GM19468 (cell line): ENCODE measurements around the gene TMEM271.

Source experiments
- ATAC-seq: cut with Tn5 transposase; IDR thresholded peaks from one replicate; pipeline ENCODE4 v1.9.1; 2021; ENCODE audit warnings: mild to moderate bottlenecking, moderate library complexity, moderate number of reproducible peaks; ENCODE audit not compliant: unreplicated experiment; ENCODE audit errors: extremely low read depth

The TMEM271 gene

DNA sequence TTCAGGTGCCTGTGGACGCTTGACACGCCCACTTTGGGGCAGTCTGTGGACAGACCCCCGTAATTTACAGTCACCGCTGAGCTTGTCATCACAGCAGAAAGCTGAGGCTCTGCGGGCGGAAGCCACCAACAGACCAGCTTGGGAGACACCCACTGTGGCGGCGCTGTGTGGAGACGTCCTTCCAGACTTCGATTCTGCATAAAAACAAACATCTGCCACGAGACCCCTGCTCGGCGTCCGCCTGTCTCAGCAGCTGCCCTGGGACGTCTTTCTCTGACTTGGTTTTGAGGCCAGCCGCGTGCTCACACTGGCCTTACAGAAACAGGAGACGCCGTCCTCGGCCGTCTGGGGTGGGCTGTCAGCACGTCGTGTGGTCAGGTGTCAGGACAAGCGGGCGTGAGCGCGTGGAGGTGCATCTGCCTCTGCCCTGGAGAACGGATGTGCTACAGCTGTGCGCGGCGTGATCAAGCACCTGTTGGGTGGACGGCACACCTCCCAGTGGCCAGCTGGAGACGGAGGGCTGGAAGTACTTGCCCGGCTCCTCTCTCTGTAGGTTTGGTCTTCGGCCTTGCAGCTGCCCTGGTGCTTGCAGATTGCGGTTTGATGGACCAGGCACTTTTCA, 39.6 kb downstream of the TMEM271 start:
- no peak for ATAC-seq

DNA sequence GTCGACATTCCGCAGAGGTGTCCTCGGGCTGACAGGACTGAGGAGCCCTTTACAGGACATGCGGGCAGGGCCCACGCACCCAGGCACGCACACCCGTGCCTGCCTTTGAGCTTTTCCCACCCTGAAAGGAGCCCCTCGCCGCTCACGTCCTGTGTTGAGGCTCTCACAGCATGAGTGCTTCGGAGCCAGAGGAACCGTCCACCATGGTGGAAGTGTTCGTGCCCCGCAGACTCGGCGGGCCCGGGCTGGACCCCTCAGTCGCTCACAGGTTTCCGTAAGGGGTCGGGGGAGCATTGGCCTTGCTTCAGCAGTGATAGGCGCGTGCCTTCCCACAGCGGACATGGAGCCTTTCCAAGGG, 40.2 kb downstream of the TMEM271 start:
- ATAC-seq = no peak

DNA sequence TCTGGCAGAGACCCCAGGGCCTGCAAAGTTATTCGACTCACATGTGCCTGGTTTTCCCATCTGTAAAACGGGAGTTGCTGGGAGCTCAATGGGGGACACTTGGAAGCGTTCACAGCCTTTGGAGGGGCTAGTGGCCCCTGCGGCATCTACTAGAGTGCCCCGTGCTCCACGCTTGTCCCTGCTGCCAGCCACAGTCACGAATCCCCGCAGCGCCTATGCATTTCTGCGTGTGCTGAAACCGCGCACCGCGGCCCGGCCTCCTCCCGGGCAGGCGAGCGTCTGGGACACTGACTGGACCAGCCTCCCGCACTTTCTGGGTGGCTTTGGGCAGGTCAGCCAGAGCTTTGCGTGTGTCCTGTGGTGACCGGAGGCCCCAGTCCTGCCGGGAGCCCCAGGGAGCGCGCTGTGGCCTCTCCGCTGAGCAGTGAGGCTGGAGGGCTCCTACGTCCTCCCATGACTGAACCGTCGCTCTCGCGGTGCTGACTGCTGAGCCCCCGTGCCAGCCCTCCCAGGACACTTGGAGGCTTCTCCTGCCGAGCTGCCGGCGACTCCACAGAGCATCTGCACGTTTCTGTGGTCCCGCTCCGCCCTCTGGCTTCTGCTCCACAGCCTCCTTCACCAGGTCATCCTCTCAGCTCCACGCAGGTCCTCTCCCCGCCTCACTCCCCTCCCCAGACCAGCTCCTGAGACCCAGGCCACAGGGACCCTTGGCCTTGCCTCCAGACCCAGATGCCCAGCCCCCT, 40.7 kb downstream of the TMEM271 start:
- ATAC-seq = no peak

GRCh38 chr4:534576-535151, 41.4 kb downstream of the TMEM271 start:
- no peak for ATAC-seq

DNA sequence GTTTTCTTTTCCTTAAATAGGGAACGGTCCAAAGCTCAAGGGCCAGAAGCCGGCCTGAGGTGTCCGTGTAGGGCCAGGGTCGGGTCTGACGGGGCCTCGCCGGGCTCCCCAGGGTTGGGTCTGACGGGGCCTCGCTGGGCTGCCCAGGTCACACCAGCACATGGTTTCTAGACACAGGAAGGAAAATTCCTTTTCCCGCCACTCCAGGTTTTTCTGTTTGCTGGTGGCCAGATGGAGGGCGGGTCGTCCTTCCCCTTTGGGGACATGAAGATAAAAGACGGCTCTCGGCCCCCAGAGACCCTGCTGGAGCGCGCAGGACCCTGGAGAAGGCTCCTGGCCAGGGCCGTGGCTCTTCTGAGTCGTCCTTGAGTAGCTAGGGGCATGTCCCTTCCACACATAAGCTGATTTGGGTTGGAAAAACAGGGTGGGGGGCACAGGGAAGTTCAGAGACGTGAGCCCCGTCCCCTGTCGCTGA, 42.0 kb downstream of the TMEM271 start:
- ATAC-seq = no peak

DNA sequence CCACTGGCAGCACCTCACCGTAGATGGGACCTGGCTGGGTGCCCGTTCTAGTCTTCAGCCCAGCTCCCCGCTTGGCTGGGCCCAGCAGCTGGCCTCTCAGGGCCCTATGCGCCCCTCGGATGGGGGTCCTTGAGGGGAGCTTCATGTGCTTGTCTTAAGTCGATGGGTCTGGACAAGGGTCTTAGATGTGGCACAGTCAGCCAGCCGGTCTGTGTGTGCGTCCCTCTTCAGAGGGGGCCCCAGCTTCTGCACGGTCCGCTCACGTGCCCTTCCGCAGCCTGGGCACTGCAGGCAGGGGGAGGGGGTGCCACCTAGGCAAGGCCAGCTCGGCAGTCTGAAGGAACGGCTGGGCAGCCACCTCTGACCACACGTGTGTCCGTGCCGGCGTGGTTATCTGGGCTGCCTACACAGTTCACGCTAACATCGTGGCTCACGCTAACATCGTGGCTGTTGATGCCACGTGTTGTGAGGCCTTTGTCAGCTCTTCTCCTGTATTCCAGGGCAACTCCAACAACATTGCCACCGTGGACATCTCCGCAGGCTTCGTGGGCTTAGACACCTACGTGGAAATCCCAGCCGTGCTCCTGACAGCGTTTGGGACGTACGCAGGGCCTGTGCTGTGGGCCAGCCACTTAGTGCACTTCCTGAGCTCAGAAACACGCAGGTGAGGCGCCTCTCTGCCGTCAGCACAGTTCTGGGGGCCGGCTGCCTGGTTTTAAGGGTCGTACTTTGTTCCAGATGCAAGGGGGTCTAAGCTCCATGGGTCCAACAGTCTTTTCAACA, 42.6 kb downstream of the TMEM271 start:
- ATAC-seq = no peak

- ATAC-seq = no peak
Observed at GRCh38 chr4:532588-533317, 43.3 kb downstream of the TMEM271 start.

DNA sequence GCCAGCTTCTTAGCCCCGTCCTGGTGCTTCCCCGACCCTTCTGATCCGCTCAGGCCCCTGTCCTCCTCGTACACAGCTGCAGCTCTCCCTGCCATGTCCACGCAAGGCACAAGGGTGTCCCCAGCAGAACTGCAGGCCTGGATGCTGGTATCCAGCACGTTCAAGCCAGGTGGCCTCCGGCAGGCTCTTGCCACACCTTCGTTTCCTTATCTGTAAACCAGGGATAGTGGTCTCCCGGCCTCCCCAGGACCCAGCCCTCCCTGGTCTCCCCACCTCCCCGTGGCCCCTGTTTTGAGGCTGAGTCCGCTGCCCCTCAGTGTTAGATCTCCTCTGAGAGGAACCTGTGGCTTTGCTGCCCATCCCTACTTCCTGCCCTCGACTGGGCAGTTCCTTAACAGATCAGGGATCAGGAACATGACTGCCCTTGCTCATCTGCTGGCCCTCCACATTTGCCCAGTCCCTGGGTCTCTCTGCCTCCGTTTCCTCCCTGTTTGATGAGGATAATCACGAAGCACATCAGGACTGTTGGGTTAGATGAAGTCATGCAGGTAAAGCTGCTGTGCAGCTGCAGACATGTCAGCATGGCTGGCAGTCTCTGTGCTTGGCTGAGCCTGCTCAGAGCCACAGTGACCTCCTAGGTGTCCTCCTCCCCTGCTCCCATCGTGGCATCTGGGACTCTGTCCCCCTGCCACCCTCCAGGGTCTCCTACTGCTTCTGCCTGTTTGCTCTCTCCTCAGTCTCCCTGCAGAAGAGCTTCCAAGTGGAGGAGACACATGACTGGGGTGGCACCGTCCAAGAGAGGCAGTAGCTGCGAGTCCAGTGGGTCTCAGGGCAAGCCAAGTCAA, 44.2 kb downstream of the TMEM271 start:
- no peak for ATAC-seq

DNA sequence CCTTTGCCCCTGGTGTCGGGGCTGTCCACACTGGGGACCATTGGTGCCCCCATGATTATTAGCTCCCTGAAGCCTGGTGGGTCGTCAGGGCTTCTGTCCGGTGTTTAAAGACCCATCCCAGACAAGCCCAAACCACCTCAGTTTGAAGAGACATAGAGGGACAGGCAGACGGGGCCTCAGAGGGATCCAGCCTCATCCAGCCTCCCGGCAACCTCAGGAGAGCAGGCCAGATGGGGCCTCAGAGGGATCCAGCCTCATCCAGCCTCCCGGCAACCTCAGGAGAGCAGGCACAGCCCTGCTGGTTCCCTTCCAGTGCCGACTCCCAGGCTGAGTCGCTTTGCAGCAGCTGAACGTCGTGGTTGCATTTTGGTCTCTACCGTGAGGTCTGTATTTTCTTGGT, 45.0 kb downstream of the TMEM271 start:
- ATAC-seq = no peak

- ATAC-seq = no peak
Observed at GRCh38 chr4:530017-530781, 45.9 kb downstream of the TMEM271 start.

DNA sequence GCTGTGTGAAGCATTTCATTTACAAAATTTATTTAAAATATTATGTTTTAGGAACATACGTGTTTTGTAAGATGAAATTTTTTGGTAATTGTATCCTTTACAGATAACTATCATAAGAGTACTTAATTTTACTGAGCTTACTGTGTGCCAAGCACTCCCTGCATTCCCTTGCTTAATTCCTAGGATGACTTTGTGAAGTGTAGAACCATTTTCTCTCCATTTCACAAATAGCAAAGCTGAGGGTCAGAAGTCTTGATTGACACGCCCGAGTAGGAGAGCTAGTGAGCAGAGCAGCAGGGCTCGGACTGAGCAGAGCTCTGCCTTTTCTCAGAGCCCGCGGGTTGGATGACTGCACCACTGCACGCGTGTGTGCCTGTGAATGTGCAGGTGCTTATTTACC, 46.5 kb downstream of the TMEM271 start:
- ATAC-seq = no peak

DNA sequence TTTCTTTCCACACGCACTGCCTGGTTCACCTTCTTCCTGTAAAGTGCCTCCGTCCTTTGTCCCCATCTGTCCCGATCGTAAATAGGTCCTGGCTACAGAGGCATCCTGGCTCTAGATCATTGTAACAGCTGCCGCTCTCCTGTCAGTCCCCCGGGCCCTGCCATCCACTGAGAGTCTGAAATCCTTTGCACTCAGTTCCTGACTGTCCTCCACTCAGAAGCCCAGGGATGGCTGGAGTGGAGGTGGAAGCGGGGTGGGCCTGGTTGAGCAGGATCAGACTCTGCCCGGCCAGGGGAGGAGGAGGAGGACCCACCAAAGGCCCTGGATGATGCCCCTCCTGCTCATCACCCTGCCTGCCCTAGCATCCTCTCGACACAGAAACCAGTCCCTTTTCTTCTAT, 47.3 kb downstream of the TMEM271 start:
- no peak for ATAC-seq

- no peak for ATAC-seq
Observed at GRCh38 chr4:528296-528695, 47.8 kb downstream of the TMEM271 start.

DNA sequence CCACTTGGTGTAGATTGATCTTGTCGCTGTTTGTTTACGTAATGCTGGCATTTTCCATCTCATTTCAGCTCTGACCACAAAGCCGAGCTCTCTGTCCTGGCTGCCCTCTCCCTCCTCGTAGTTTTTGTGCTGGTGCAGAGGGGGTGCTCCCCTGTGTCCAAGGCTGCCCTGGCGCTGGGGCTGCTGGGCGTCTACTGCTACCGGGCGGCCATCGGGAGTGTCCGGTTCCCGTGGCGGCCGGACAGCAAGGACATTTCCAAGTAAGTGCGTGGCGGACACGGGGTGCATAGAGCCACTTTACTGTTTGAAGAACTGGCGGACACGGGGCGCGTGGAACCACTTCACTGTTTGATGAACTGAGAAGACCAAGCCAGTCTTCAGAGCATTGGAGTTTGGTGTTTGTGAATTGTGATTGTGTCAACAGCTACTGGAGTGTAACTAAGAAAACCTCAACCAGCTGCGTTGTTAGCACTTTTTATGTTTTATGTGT, 49.1 kb downstream of the TMEM271 start:
- no peak for ATAC-seq

DNA sequence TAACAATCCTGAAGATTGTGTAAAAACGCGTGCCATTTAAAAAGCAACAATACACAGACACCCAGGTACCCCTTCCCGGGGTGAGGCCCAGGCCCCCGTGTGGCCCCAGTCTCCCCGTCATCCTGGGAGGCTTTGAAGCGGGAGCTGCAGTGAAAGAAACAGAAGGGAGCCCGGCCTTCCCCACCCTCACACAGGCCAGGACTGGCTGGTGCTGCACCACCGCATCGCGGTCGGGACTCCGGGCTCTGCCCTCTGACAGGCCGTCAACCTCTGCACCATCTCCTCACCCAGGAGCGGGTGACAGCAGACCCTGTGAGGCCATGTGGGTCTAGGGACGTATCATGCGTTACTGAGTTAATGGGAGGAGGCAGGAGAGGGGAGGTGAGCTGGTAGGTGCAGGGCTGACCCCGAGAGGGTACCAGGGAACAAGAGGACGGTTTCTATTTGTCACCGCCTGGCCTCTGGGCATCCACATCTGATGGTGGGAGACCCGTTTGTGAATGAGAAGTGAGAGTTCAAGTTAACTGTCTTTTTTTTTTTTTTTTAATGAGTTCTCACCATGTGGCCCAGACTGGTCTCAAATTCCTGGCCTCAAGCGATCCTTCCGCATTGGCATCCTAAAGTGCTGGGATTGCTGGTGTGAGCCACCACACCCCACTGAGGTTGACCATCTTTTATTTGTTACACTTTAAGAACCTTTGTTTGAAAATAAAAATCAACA, 49.7 kb downstream of the TMEM271 start:
- ATAC-seq = no peak

DNA sequence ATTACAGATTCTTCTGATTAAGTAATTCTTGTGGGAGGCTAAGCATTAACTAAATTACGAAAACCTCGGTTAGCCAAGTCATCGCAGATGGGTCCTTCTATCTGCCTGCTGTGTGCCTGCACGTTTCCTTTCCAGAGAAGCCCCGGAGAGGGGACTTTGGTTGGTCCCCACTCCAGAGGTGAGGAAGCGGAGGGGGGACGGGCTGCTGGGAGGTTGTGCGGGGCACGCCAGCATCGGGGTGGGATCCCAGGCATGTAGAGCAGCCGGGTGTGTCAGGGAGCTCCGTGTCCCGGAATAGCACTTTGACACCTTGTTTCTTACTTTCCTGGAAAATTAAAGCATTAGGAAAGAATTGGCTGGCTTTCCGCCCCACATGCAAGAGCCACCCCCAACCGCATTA, 50.4 kb downstream of the TMEM271 start:
- ATAC-seq = no peak

GRCh38 chr4:524196-524595, 51.9 kb downstream of the TMEM271 start:
- ATAC-seq = no peak
